ENCODE measurements around the gene HIC1. TPM values are rescaled to one million over a fixed set of nuclear protein-coding genes. Genes with fewer than 3 reads are reported as not detected.
A peak's percentile ranks its signal among the peaks of the same experiment; 100 is the strongest.

The HIC1 gene
- total RNA-seq, 2 donors from 2014 or later = 15.5 to 18.0 TPM

GRCh38 chr17:2063261-2064146 is 8.6 kb downstream of the HIC1 start:
- H3K36me3 ChIP-seq = peaks cover 26% of the 10 kb centered on the region
- peak overlapping the region; percentile 75 to 85 for H3K27ac ChIP-seq
- DNase-seq (ENCODE audit: low spot score) = no peak
- no peaks in the 10 kb centered on the region for H3K9me3 ChIP-seq
- H3K4me3 ChIP-seq = no peak overlapping the region
- TF ChIP-seq CTCF (IDR thresholded peaks at IDR 0.05) = no peak
- peaks cover 0 to 100% of the 10 kb centered on the region in 2 donors for H3K4me1 ChIP-seq
- H3K27me3 ChIP-seq = peaks cover 0 to 4% of the 10 kb centered on the region in 2 donors

- Histone ChIP-seq H3K9me3 (no peaks in the 10 kb centered on the region), H3K4me1 (peaks cover 0 to 100% of the 10 kb centered on the region in 2 donors), H3K27me3 (no peaks in the 10 kb centered on the region), H3K36me3 (peaks cover 31% of the 10 kb centered on the region), H3K27ac (peak overlapping the region; percentile 75 to 85), H3K4me3 (no peak overlapping the region)
- DNase-seq (ENCODE audit: low spot score) = no peak
- no peak for TF ChIP-seq CTCF (IDR thresholded peaks at IDR 0.05)
Observed at GRCh38 chr17:2064147-2064489, 9.2 kb downstream of the HIC1 start.

- H3K27ac ChIP-seq = peak overlapping the region; percentile 75 to 85
- H3K27me3 ChIP-seq = no peaks in the 10 kb centered on the region
- peaks cover 0 to 95% of the 10 kb centered on the region in 2 donors for H3K4me1 ChIP-seq
- TF ChIP-seq CTCF (IDR thresholded peaks at IDR 0.05) = no peak
- peaks cover 30% of the 10 kb centered on the region for H3K36me3 ChIP-seq
- H3K9me3 ChIP-seq = no peaks in the 10 kb centered on the region
- H3K4me3 ChIP-seq = no peak overlapping the region
- DNase-seq (ENCODE audit: low spot score) = no peak
Observed at GRCh38 chr17:2064520-2064971, 9.6 kb downstream of the HIC1 start.

- Histone ChIP-seq H3K36me3 (peaks cover 24% of the 10 kb centered on the region), H3K4me1 (peaks cover 0 to 89% of the 10 kb centered on the region in 2 donors)
- TF ChIP-seq CTCF (IDR thresholded peaks at IDR 0.05) = peak in 1 of 2 donors; percentile 40
Observed at GRCh38 chr17:2064980-2065785, 10.3 kb downstream of the HIC1 start.

GRCh38 chr17:2065949-2066400 is 11.1 kb downstream of the HIC1 start:
- H3K9me3 ChIP-seq = no peaks in the 10 kb centered on the region
- no peaks in the 10 kb centered on the region for H3K27me3 ChIP-seq
- peak overlapping the region; percentile 75 to 85 for H3K27ac ChIP-seq
- peaks cover 23% of the 10 kb centered on the region for H3K36me3 ChIP-seq
- no peak for DNase-seq (ENCODE audit: low spot score)
- no peak for TF ChIP-seq CTCF (IDR thresholded peaks at IDR 0.05)
- H3K4me3 ChIP-seq = no peak overlapping the region
- peaks cover 0 to 87% of the 10 kb centered on the region in 2 donors for H3K4me1 ChIP-seq

More at GRCh38 chr17:2064980-2065785, 10.3 kb downstream of the HIC1 start:
- no peak for DNase-seq (ENCODE audit: low spot score)
- Histone ChIP-seq H3K27me3 (no peaks in the 10 kb centered on the region), H3K27ac (peak overlapping the region; percentile 75 to 85), H3K9me3 (no peaks in the 10 kb centered on the region), H3K4me3 (no peak overlapping the region)
